GM18870 (cell line): ENCODE results near the gene STARD4.

Experiments used
- ATAC-seq: cut with Tn5 transposase; IDR thresholded peaks from one replicate; pipeline ENCODE4 v1.9.1; 2021; ENCODE audit warnings: moderate library complexity; ENCODE audit not compliant: unreplicated experiment

The STARD4 gene

GRCh38 chr5:111528056-111528455 is 15.7 kb upstream of the STARD4 start:
- ATAC-seq = no peak

- ATAC-seq = no peak
Observed at GRCh38 chr5:111520908-111521307, 8.6 kb upstream of the STARD4 start.

GRCh38 chr5:111518777-111519176 is 6.4 kb upstream of the STARD4 start:
- no peak for ATAC-seq

GRCh38 chr5:111517853-111518501 is 5.6 kb upstream of the STARD4 start:
- ATAC-seq = peak; percentile 63

GRCh38 chr5:111514087-111514486 is 1.8 kb upstream of the STARD4 start:
- ATAC-seq = no peak

GRCh38 chr5:111513131-111513520 is 791 bp upstream of the STARD4 start:
- ATAC-seq = no peak

- peak; percentile 14 for ATAC-seq
Observed at GRCh38 chr5:111511831-111512374, 432 bp downstream of the STARD4 start.

- ATAC-seq = no peak
Observed at GRCh38 chr5:111511174-111511830, 1.0 kb downstream of the STARD4 start.

- no peak for ATAC-seq
Observed at GRCh38 chr5:111509119-111509518, 3.2 kb downstream of the STARD4 start.

GRCh38 chr5:111507276-111507675 is 5.1 kb downstream of the STARD4 start:
- no peak for ATAC-seq

- no peak for ATAC-seq
Observed at GRCh38 chr5:111505096-111505495, 7.2 kb downstream of the STARD4 start.

- no peak for ATAC-seq
Observed at GRCh38 chr5:111502956-111503355, 9.4 kb downstream of the STARD4 start.

- peak; percentile 59 for ATAC-seq
Observed at GRCh38 chr5:111498346-111498745, 14.0 kb downstream of the STARD4 start.

GRCh38 chr5:111495159-111495558 is 17.2 kb downstream of the STARD4 start:
- ATAC-seq = no peak

- ATAC-seq = no peak
Observed at GRCh38 chr5:111494355-111494999, 17.9 kb downstream of the STARD4 start.

- ATAC-seq = no peak
Observed at GRCh38 chr5:111493031-111493430, 19.3 kb downstream of the STARD4 start.

GRCh38 chr5:111488353-111488752 is 24.0 kb downstream of the STARD4 start:
- no peak for ATAC-seq

- no peak for ATAC-seq
Observed at GRCh38 chr5:111486926-111487325, 25.4 kb downstream of the STARD4 start.

GRCh38 chr5:111486055-111486454 is 26.3 kb downstream of the STARD4 start:
- no peak for ATAC-seq

- ATAC-seq = no peak
Observed at GRCh38 chr5:111480346-111480745, 32.0 kb downstream of the STARD4 start.

GRCh38 chr5:111478898-111479297 is 33.4 kb downstream of the STARD4 start:
- no peak for ATAC-seq

GRCh38 chr5:111478266-111478665 is 34.1 kb downstream of the STARD4 start:
- no peak for ATAC-seq
